Neural progenitor cell (in vitro differentiated cells): ENCODE data around the gene CCDC33. TPM values are rescaled to one million over a fixed set of nuclear protein-coding genes. Genes with fewer than 3 reads are reported as not detected.

Source experiments
- DNase-seq: peaks from one replicate; pipeline ENCODE4 v3.0.0-alpha.2; 2016; ENCODE audit warnings: low spot score
- H2AFZ ChIP-seq: fragments of 200-600 bp; sonication (generic); replicated peaks from 2 replicates; pipeline ENCODE4 v1.6.1; 2016; ENCODE audit warnings: antibody characterized with exemption
- H3F3A ChIP-seq: fragments of 200-600 bp; sonication (generic); 2 replicates; pipeline ENCODE4 v1.6.1; 2016; ENCODE audit warnings: antibody characterized with exemption, low read depth
- H3K27ac ChIP-seq: fragments of 200-600 bp; sonication (generic); 2 replicates; pipeline ENCODE4 v1.5.1; 2016; ENCODE audit warnings: mild to moderate bottlenecking
- H3K27me3 ChIP-seq: fragments of 200-600 bp; sonication (generic); 2 replicates; pipeline ENCODE4 v1.6.1; 2016; ENCODE audit warnings: mild to moderate bottlenecking, moderate library complexity
- H3K36me3 ChIP-seq: fragments of 200-600 bp; sonication (generic); 2 replicates; pipeline ENCODE4 v1.5.1; 2016
- H3K4me1 ChIP-seq: fragments of 200-600 bp; sonication (generic); 2 replicates; pipeline ENCODE4 v1.6.1; 2016; ENCODE audit warnings: mixed run types
- H3K4me2 ChIP-seq: fragments of 200-600 bp; sonication (generic); 2 replicates; pipeline ENCODE4 v1.6.1; 2016
- H3K4me3 ChIP-seq: fragments of 200-600 bp; sonication (generic); 2 replicates; pipeline ENCODE4 v1.5.1; 2016
- H3K79me2 ChIP-seq: fragments of 200-600 bp; sonication (generic); 2 replicates; pipeline ENCODE4 v1.6.1; 2016; ENCODE audit warnings: low read depth
- H3K9ac ChIP-seq: fragments of 200-600 bp; sonication (generic); 2 replicates; pipeline ENCODE4 v1.6.1; 2016
- H3K9me3 ChIP-seq: fragments of 200-600 bp; sonication (generic); 2 replicates; pipeline ENCODE4 v1.5.1; 2016; ENCODE audit warnings: low read depth
- H4K20me1 ChIP-seq: fragments of 200-600 bp; sonication (generic); 2 replicates; pipeline ENCODE4 v1.6.1; 2016; ENCODE audit warnings: low read depth
- H3K27ac Mint-ChIP-seq: 3 replicates; pipeline ENCODE4 v1.8.0; 2021; ENCODE audit warnings: mixed read lengths
- H3K27me3 Mint-ChIP-seq: 2 replicates; pipeline ENCODE4 v1.8.0; 2022; ENCODE audit warnings: low read depth, mild to moderate bottlenecking, inconsistent platforms, moderate library complexity, mixed read lengths; ENCODE audit not compliant: insufficient read depth
- H3K36me3 Mint-ChIP-seq: 3 replicates; pipeline ENCODE4 v1.8.0; 2021; ENCODE audit warnings: mixed read lengths
- H3K4me1 Mint-ChIP-seq: 3 replicates; pipeline ENCODE4 v1.8.0; 2021; ENCODE audit warnings: mixed read lengths
- H3K4me3 Mint-ChIP-seq: 3 replicates; pipeline ENCODE4 v1.8.0; 2021; ENCODE audit warnings: mild to moderate bottlenecking, moderate library complexity, mixed read lengths
- H3K9me3 Mint-ChIP-seq: 3 replicates; pipeline ENCODE4 v1.8.0; 2020; ENCODE audit warnings: mixed read lengths
- CTCF ChIP-seq: fragments of 200-600 bp; sonication (generic); IDR thresholded peaks from 2 replicates; pipeline ENCODE4 v1.5.1; 2017; ENCODE audit warnings: antibody characterized with exemption, mild to moderate bottlenecking
- EZH2 ChIP-seq: fragments of 200-600 bp; sonication (generic); IDR thresholded peaks from 2 replicates; pipeline ENCODE4 v1.6.1; 2017; ENCODE audit warnings: antibody characterized with exemption, mild to moderate bottlenecking, moderate library complexity
- EZH2phosphoT487 ChIP-seq: fragments of 200-600 bp; sonication (generic); IDR thresholded peaks from 2 replicates; pipeline ENCODE4 v1.6.1; 2017; ENCODE audit warnings: antibody characterized with exemption
- total RNA-seq: library from RNA; depleted of rRNA; stranded (reverse); fragments of >200 nt; gene quantifications from 2 replicates; pipeline ENCODE4 v1.2.3, GENCODE V29; 2015; ENCODE audit warnings: low replicate concordance

Gene CCDC33
- total RNA-seq, 1 donor from 2014 or later, result not detected

- Histone ChIP-seq H3F3A (peaks cover 60% of the 10 kb centered on the region), H2AFZ (no peak overlapping the region), H3K79me2 (no peaks in the 10 kb centered on the region), H4K20me1 (no peaks in the 10 kb centered on the region), H3K9ac (no peak overlapping the region), H3K36me3 (no peaks in the 10 kb centered on the region), H3K4me1 (peaks cover 62% of the 10 kb centered on the region), H3K27me3 (no peaks in the 10 kb centered on the region), H3K9me3 (no peaks in the 10 kb centered on the region), H3K4me3 (peak overlapping the region; percentile 17), H3K27ac (peak overlapping the region; percentile 38), H3K4me2 (peak overlapping the region; percentile 58)
- DNase-seq, result peak; percentile 84
- Mint-ChIP-seq H3K36me3 (no peaks in the 10 kb centered on the region), H3K27ac (peak overlapping the region; percentile 89), H3K9me3 (no peaks in the 10 kb centered on the region), H3K4me1 (peaks cover 70% of the 10 kb centered on the region), H3K27me3 (peaks cover 21% of the 10 kb centered on the region), H3K4me3 (no peak overlapping the region)
- TF ChIP-seq CTCF (no peak), EZH2phosphoT487 (no peak), EZH2 (no peak)
Measured at GRCh38 chr15:74213858-74214284, 22.3 kb upstream of the CCDC33 start.

- H3K4me3 Mint-ChIP-seq, result peak overlapping the region; percentile 10
- peaks cover 55% of the 10 kb centered on the region for H3F3A ChIP-seq
- H3K79me2 ChIP-seq, result no peaks in the 10 kb centered on the region
- H3K36me3 Mint-ChIP-seq, result no peaks in the 10 kb centered on the region
- no peak for DNase-seq
- no peak overlapping the region for H3K4me3 ChIP-seq
- H3K27ac ChIP-seq, result no peak overlapping the region
- no peaks in the 10 kb centered on the region for H3K36me3 ChIP-seq
- peak overlapping the region; percentile 58 for H3K4me2 ChIP-seq
- H3K9ac ChIP-seq, result no peak overlapping the region
- H3K27me3 ChIP-seq, result peaks cover 4% of the 10 kb centered on the region
- no peaks in the 10 kb centered on the region for H4K20me1 ChIP-seq
- H3K4me1 Mint-ChIP-seq, result peaks cover 69% of the 10 kb centered on the region
- peak overlapping the region; percentile 54 for H3K27ac Mint-ChIP-seq
- peaks cover 56% of the 10 kb centered on the region for H3K4me1 ChIP-seq
- TF ChIP-seq CTCF, result no peak
- no peak for TF ChIP-seq EZH2phosphoT487
- TF ChIP-seq EZH2, result no peak
- no peaks in the 10 kb centered on the region for H3K9me3 ChIP-seq
- no peaks in the 10 kb centered on the region for H3K9me3 Mint-ChIP-seq
- H2AFZ ChIP-seq, result no peak overlapping the region
- peaks cover 19% of the 10 kb centered on the region for H3K27me3 Mint-ChIP-seq
Measured at GRCh38 chr15:74214324-74215021, 21.7 kb upstream of the CCDC33 start.

GRCh38 chr15:74215958-74216357 lies 20.2 kb upstream of the CCDC33 start:
- Histone ChIP-seq H3K27ac (no peak overlapping the region), H3K4me1 (peaks cover 59% of the 10 kb centered on the region), H3K27me3 (peaks cover 13% of the 10 kb centered on the region), H3K9me3 (no peaks in the 10 kb centered on the region), H3K36me3 (no peaks in the 10 kb centered on the region), H3K4me2 (peak overlapping the region; percentile 58), H2AFZ (no peak overlapping the region), H3K4me3 (no peak overlapping the region), H3K9ac (no peak overlapping the region), H3K79me2 (no peaks in the 10 kb centered on the region), H4K20me1 (no peaks in the 10 kb centered on the region), H3F3A (peaks cover 54% of the 10 kb centered on the region)
- peaks cover 69% of the 10 kb centered on the region for H3K4me1 Mint-ChIP-seq
- TF ChIP-seq EZH2phosphoT487 (no peak), CTCF (no peak), EZH2 (no peak)
- peaks cover 22% of the 10 kb centered on the region for H3K27me3 Mint-ChIP-seq
- no peak overlapping the region for H3K27ac Mint-ChIP-seq
- DNase-seq, result no peak
- H3K4me3 Mint-ChIP-seq, result no peak overlapping the region
- no peaks in the 10 kb centered on the region for H3K36me3 Mint-ChIP-seq
- no peaks in the 10 kb centered on the region for H3K9me3 Mint-ChIP-seq
